ENCODE results near the gene CRK.

CRK gene

GRCh38 chr17:1486802-1487695, 31.0 kb upstream of the CRK start:
- no peak for DNase-seq (ENCODE audit: low read depth)

GRCh38 chr17:1485423-1486376, 29.7 kb upstream of the CRK start:
- no peak for DNase-seq (ENCODE audit: low read depth)

DNA sequence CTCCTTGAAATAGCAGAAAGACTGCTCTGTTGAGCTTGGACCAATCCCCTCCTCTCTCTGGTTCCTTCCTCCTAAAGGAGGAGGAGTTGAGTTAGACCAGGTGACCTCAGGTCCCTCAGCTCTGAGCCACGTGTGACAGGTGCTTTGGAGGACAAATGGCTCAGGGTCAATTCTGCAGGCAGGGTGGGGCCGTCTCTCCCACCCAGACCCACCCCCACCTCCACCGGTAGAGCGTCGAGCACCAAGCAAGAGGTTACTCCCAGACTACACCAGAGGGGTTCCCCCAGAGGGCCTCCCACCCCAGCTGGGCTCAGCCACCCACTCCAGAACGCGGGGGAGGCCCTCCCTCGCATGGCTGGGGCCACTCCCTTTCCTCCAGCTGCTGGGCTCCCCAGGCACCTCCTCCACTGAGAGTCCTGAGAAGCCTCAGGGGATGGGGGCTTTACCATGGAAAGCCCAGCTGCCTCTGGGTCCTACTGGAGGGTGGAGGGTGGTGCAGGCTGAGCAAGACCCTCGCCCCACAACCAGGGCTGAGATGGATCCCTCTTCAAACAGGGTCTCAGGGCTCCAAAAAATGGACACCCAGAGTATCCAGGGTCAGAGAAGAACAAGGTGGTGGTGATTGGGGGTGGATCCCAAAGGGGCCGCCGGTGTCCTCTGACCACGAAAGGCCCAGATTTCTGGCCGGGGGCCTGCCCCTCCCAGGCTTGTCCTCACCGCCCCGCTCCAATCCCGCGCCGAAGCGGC, 28.8 kb upstream of the CRK start:
- no peak for DNase-seq (ENCODE audit: low read depth)

DNA sequence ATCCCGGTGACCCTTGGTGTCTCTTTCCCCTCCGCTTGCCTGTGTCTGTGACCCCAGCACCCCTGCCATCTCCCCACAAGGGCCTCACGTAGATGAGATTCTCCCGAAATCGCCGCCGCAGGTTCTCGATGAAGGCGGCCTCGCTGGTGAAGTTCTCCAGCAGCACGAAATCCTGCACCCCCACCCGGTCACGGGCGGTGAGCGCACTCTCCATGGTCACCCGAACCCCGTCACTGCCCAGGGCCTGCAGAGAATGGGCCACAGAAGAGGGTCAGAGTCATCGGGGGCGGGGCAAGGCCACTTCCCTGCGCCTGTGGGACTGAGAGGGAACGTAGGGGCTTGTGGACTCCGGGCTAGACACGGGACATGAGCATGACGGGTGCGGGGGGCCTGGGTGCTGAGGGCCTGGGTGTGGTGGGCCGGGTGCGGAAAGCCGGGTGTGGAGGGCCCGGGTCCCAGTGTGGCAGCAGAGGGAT, 28.1 kb upstream of the CRK start:
- no peak for DNase-seq (ENCODE audit: low read depth)

- no peak for DNase-seq (ENCODE audit: low read depth)
These were observed 26.6 kb upstream of the CRK start for GRCh38 chr17:1482680-1483079.

GRCh38 chr17:1481736-1482135, 25.7 kb upstream of the CRK start:
- no peak for DNase-seq (ENCODE audit: low read depth)

DNA sequence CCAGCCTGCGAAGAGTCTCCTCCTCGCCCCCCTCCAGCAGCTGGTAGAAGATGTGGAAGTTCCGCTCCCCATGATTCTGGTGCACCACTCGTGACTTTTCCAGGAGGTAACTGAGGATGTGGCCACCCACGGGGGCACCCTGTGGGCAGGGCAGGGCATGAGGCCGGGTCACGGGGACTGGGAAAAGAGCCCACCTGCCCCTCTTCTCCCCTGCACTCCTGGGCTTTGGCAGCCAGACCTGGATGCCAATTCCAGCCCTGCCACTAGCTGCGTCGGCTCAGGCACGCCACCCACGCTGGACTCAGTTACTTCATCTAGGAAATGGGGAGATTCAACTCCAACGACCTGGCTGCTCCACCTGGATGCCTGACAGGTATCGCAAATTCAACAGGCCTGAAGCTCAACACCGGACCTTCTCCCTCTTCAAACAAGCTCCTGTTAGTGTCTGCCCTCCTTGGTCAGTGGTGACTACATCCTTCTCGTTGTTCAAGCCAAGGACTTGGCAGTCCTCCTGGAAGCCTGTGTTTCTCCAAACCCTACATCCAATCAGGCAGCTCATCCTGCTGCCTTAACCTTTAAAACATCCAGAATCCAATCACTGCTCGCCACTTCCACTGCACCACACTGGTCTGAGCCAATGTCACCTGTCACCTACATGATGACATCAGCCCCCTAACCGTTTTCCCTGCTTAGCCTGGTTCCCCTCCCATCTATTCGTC, 24.9 kb upstream of the CRK start:
- no peak for DNase-seq (ENCODE audit: low read depth)

GRCh38 chr17:1478418-1478817, 22.4 kb upstream of the CRK start:
- DNase-seq (ENCODE audit: low read depth): no peak

GRCh38 chr17:1475321-1475854, 19.4 kb upstream of the CRK start:
- no peak for DNase-seq (ENCODE audit: low read depth)

GRCh38 chr17:1474402-1475189, 18.6 kb upstream of the CRK start:
- no peak for DNase-seq (ENCODE audit: low read depth)

DNA sequence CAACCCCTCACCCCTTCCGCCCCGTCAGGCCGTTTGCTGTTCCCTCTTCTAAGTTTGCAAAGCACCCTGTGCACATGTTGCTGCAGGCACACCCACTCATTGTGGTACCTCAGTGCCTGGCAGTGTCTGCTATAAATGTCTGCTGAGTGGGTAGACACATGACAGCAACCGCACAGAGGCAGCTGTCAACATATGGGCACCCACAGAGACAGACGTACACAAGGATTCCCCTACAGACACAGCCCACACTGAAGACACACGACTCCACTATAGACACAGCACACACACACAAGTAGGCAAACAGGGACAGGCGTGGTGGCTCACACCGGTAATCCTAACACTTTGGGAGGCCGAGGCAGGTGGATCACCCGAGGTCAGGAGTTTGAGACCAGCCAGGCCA, 17.8 kb upstream of the CRK start:
- DNase-seq (ENCODE audit: low read depth): no peak

- no peak for DNase-seq (ENCODE audit: low read depth)
These were observed 17.1 kb upstream of the CRK start for GRCh38 chr17:1473170-1473569.

DNA sequence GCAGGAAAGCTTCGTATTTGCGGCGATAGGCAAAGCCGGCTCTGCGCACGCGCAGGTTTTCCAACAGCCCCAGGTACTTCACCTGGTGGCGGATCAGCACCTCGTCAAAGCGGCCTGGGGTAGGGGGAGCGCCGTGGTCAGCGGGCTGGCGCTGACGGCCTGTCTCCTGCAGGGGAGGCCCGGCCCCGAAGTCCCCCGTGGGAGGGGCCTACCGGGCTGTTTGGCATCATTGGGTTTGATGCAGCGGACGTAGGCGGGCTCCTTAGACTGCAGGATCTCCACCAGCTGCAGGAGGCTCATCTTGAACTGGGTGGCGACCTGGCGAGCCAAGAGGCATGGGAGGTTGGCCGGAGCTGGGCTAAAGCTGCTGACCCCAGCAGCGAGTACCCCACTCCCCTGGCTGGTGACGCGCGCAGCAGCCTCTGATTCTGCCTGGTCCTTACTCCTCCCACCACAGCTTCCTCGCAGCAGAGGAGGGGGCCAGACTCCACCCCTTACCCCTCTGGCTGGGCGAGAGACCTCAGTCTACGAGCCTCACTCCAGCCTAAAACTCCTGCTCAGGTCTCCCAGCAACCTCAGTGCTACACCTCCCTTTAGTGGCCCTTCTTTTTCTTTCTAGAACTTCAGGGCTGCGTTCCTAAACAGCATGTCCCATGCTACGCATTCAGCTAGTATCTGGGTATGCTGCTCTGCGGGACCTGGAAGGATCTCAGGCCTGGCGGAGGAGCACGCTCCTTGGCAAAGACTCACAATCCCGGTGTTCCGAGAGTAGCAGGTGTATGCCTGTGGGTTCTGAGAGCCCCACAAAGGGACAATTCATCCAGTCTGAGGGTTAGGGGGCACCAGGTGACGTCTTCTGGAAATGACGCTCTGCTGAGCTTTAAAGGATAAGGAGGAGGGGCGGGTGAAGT, 16.1 kb upstream of the CRK start:
- no peak for DNase-seq (ENCODE audit: low read depth)

- DNase-seq (ENCODE audit: low read depth): no peak
These were observed 15.5 kb upstream of the CRK start for GRCh38 chr17:1471490-1471889.

DNA sequence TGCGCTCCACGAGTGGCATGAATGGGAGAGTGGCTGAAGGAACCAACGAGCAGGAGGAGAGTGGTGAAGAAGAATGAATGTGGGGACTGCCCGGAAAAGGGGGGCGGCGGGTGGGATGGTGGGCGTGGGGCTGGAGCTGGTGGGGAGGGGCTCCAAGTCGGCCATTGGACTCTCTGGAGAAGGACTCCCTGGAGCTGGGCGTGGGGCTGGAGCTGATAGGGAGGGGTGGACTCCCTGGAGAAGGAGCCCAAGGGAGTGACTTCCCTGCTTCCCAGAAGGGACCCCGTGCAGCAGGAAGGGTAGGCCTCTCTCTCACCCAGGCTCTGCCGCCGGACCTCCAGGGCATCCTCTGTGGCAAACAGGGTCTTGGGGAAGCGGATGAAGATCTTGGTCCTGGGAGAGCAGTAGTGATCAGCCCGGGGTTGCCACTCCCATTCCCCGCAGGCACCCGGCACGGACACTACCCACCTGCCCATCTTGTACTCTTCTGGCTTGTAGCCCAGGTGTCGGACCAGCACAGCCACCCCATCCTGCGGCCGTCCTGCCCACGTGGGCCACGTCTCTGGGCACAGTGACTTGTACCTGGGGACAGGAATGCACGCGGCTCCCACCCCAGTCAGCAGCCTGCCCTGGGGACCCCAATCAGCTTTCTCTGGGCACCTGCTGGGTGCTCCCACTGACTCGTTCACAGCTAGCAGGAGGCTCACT, 14.9 kb upstream of the CRK start:
- no peak for DNase-seq (ENCODE audit: low read depth)

DNA sequence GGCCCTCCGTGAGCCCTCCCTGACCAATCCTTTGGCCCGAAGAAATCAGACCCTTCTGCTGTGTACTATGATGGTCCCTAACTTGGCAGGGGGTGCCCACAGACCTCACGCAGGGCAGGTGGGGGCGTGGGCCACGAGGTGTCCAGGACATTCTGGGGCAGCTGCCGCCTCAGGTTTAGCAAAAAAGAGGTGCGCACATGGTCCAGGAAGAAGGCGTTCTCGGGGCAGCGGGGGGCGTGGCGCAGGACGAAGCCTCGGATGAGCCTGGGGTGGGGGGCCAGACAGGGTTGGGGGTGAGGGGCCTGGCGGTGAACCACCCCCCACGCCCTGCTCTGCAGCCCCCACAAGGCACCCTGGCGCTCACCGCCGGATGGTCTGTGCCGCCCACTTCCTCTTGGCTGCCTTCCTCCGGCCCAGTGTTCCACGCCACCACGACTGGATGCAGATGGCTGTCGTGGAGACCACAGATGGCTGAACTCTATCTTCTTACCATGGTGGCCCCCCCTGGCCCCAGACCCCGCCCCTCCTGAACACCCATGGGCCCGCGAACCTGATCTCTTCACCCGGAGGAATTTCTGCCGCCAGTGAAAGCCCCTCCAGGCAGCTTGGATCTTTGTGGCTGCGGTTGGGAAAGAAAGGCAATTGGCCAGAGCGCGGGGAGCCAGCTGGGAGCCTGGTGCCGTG, 14.2 kb upstream of the CRK start:
- no peak for DNase-seq (ENCODE audit: low read depth)

GRCh38 chr17:1469231-1469852, 13.3 kb upstream of the CRK start:
- no peak for DNase-seq (ENCODE audit: low read depth)

Data from non-pigmented ciliary epithelial cell (primary cell).